ENCODE measurements around the gene KRT71. TPM values are rescaled to one million over a fixed set of nuclear protein-coding genes. Genes with fewer than 3 reads are reported as not detected.

The KRT71 gene
- total RNA-seq, 1 donor from 2014 or later = not detected

DNA sequence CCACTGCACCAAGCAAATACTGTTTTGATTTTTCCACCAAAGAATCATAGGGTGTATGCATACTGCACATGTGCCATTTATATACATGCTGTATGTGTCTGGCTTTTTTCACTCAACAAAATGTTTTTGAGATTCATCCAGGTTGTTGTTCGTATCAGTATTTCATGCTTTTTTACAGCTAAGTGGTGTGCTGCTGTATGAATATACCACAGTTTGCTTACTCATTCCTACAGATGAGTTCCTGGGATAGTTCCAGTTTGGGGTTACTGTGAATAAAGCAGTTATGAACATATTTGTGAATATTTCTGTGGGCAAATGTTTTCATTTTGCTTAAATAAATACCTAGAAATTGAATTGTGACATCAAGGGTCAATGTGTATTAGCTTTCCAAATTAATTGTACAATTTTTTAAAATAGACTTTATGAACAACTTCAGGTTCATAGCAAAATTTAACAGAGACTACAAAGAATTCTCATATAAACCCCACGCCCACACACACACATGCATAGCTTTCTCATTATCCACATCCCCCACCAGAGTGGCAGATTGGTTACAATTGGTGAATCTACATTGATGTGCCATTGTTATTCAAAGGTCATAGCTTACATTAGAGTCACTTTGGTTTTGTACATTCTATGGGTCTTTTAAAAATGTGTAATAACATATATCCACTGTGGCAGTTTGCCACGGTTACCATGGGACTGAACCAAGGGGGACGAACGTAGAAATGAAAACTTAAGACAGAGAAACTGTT is 53.0 kb downstream of the KRT71 start:
- intact Hi-C loops (cut with micrococcal nuclease) = loop anchor here (10.0 kb wide), 1 partner anchor 345 kb away; no protein-coding TSS in a partner anchor

DNA sequence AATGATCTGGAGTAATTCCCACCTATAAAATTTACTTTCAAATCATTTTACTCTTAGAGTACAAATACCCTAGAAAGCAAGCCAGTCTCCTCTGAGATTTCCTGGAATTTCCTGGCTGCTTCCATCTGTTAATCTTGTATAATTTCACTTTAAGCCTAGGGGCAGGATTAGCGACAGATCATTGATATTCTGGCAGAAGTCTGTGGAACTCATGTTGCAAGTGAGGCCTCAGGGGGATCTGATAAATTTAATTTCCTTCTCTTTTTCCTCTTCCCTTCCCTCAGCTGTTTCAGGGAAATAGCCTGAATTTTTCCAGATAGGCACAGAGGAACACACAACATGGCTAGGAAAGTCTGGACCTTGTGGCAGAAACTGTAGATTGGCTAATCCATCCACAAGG is 54.0 kb downstream of the KRT71 start:
- intact Hi-C loops (cut with micrococcal nuclease) = no loop called here

DNA sequence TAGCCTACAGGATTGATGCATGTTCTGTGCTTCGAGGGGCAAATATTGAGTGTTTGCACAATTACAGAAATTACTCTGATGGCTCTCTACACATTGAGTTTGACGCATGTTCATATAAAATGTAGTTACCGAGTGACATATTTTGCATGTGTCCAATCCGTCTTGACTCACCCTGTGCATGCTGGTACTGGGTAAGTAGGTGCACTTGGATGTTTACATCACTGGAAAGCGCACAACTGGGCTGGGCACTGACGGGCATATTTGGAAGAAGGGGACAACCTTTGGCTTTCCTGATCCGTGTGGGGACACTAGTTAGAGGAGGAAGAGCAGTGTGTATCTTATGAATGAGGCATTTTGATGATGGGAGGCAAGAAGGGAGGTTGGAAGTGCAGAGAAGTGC is 55.0 kb downstream of the KRT71 start:
- intact Hi-C loops (cut with micrococcal nuclease) = no loop called here

DNA sequence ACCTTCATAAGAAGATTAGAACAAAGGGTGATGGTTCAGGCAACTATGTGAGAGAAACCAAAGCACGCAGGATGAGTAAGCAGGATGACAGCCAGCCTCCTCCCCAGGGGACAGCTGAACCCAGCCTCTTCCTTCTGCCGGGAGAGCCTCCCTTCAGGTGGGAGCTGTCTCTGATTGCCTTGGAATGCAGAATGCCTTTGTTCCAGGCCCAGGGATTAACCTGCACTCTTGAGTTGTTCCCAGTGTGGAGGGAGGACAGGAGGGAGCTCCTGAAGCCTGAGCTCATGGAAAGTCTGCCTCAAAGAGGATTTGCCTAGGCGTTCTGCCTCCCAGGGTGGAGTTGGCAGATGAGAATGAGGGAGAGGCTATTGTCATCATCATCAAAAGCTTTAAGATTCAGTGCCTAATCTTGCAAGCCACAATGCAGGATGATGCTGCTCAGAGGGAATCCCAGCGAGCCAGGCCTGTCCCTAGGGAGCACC is 56.3 kb downstream of the KRT71 start:
- intact Hi-C loops (cut with micrococcal nuclease) = no loop called here

DNA sequence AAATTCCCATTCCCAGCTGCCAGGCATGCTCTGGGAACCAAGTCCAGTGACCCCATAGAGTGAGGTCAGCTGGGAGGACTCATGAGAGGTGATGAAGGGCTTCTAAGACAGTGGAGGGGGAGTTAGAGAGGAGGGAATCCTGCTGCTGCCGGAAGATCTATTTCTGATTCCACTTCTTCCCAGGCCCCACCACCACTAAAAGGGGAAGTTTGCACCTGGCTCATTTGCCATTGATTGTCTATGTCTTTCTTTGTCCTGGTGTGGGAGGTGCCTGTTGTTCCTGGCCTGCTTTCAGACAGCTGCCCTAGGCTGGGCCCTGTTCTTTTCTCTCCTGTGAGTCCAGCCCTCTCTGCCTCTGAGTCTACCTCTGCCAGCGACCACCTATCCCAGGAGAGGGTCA is 56.9 kb downstream of the KRT71 start:
- intact Hi-C loops (cut with micrococcal nuclease) = no loop called here

DNA sequence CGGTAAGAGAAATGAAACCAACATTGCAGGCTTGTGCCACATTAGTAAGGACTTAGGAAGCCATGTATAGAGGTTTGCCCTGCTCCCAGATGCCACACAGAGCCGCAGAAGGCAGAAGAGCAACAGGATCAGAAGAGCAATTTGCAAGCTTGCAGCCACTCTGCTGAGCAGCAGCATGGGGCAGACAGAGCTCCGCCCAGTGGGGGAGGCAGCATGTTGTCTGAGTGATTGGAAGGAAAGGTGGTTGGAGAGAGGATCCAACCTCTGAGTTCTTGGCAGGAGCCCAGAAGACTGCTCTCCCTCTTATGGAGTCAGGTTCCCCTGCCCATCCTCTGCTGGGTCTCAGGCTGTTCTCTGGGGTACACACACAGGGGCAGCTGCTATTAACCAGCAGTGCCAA is 57.6 kb downstream of the KRT71 start:
- intact Hi-C loops (cut with micrococcal nuclease) = no loop called here

DNA sequence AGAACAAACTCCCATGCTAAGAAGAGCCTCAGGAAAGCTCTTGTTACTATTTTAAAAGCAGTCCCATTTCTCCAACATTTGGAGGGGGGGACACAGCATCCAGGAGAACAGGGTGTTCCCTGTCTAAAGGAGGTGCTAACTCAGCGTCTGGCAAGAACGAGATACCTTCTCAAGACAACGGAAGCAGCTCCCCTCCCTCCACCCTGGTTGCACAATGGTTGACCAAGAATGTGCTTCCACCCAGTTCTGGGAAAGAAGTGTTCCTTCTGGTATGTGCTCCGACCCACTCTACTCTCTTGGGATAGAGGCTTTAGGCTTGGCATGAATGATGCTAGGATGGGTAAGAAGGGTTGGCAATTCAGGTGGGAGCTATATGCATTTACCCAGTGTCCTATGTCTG is 58.4 kb downstream of the KRT71 start:
- intact Hi-C loops (cut with micrococcal nuclease) = no loop called here

DNA sequence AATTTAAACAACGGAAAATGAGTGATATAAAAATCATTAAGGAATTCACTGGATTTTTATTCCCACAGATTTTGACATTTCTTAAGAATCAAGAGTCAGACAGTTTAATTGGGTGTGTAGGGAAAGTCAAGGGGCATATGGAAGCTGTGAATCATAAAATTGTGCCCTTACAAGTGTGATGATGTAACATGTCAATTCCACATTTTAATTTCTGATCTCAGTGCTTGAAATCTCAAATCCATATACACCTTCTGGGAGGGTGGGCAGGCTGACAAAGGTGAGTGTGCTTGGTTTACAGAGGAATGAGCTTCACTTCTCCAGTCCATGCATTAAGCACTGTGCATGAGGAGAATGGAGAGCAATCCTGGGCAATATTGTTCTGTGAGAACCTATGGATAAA is 58.8 kb downstream of the KRT71 start:
- intact Hi-C loops (cut with micrococcal nuclease) = no loop called here

Other genes with a start within 250 kb of the KRT71 start
- gene KRT83, start 231.7 kb downstream of the KRT71 start, total RNA-seq = not detected in 2 replicates
- not detected in 2 replicates for gene KRT85, start 185.7 kb downstream of the KRT71 start, total RNA-seq
- gene KRT84, start 167.5 kb downstream of the KRT71 start, total RNA-seq = not detected in 2 replicates
- gene KRT82, start 146.8 kb downstream of the KRT71 start, total RNA-seq = not detected in 2 replicates
- not detected in 2 replicates for gene KRT75, start 118.8 kb downstream of the KRT71 start, total RNA-seq
- not detected in 2 replicates for gene KRT6B, start 101.0 kb downstream of the KRT71 start, total RNA-seq
- gene KRT6C, start 79.3 kb downstream of the KRT71 start, total RNA-seq = not detected in 2 replicates
- not detected in 2 replicates for gene KRT6A, start 59.9 kb downstream of the KRT71 start, total RNA-seq
- gene KRT5, start 32.8 kb downstream of the KRT71 start, total RNA-seq = not detected in 2 replicates
- gene KRT74, start 20.7 kb upstream of the KRT71 start, total RNA-seq = not detected in 2 replicates
- 0.27 and 0.30 TPM in 2 replicates for gene KRT72, start 48.3 kb upstream of the KRT71 start, total RNA-seq
- 0.25 and 0.34 TPM in 2 replicates for gene KRT73, start 65.4 kb upstream of the KRT71 start, total RNA-seq
- gene KRT2, start 99.1 kb upstream of the KRT71 start, total RNA-seq = 0.07 and 0.09 TPM in 2 replicates
- 8.1 and 9.2 TPM in 2 replicates for gene KRT1, start 127.3 kb upstream of the KRT71 start, total RNA-seq
- gene KRT77, start 150.4 kb upstream of the KRT71 start, total RNA-seq = not detected in 2 replicates
- not detected in 2 replicates for gene KRT76, start 224.2 kb upstream of the KRT71 start, total RNA-seq
- not detected in 2 replicates for gene KRT3, start 243.0 kb upstream of the KRT71 start, total RNA-seq

Data from T-helper 2 cell treated with Interferon-gamma antibody and Interleukin-4, amounts not matched to agents 100 ng/mL and 5 ng/mL, for 36 hours (primary cell).